HAP-1 (cell line): Measurements from ENCODE around the gene P4HA3.

ENCODE experiments used
- DNase-seq, 2 experiments: peaks; one replicate each; pipeline ENCODE4 v3.0.0-alpha.2; 2016 to 2020; ENCODE audit warnings: low spot score in 2 of 2
- H3K27me3 ChIP-seq: fragments of 250-450 bp; sonication (Bioruptor Pico); 2 replicates; pipeline ENCODE4 v1.5.1; 2020; ENCODE audit warnings: low read depth, mild to moderate bottlenecking, moderate library complexity
- H3K36me3 ChIP-seq: fragments of 250-450 bp; sonication (Bioruptor Pico); replicated peaks from 2 replicates; pipeline ENCODE4 v1.5.1; 2020; ENCODE audit warnings: mild to moderate bottlenecking
- H3K4me1 ChIP-seq: fragments of 250-450 bp; sonication (Bioruptor Pico); 2 replicates; pipeline ENCODE4 v1.5.1; 2020; ENCODE audit warnings: mild to moderate bottlenecking
- H3K4me3 ChIP-seq: fragments of 250-450 bp; sonication (Bioruptor Pico); 2 replicates; pipeline ENCODE4 v1.5.1; 2020; ENCODE audit warnings: mild to moderate bottlenecking, moderate library complexity
- H3K9me3 ChIP-seq: fragments of 250-450 bp; sonication (Bioruptor Pico); 2 replicates; pipeline ENCODE4 v1.5.1; 2020; ENCODE audit warnings: mild to moderate bottlenecking, moderate library complexity
- in situ Hi-C: fragments of 300-500 bp; cut with MboI; formaldehyde crosslinking; loops from 3 replicates; pipeline ENCODE4 v1.14.3; 2020; ENCODE audit warnings: low sequenced_read_pairs, inconsistent platforms, mixed read lengths

P4HA3 gene

DNA sequence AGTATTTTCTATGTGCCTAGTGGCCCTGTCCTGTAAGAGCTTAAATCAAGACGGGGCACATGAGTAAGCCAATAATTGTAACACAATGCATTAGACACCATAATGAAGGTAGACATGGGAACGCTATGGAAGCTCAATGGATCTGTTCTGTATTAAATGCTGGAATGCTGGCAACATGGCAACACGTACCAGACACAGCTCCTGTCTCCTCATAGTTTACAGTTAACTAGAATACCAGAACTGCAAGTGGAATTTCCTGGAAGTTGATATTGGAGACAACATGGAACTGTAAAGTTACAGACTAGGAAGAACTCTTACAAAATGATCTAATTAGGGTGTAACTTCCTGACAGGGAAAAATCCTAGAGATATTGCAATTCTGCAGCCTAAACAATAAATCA, 12.4 kb downstream of the P4HA3 start:
- H3K36me3 ChIP-seq, result no peaks in the 10 kb centered on the region

DNA sequence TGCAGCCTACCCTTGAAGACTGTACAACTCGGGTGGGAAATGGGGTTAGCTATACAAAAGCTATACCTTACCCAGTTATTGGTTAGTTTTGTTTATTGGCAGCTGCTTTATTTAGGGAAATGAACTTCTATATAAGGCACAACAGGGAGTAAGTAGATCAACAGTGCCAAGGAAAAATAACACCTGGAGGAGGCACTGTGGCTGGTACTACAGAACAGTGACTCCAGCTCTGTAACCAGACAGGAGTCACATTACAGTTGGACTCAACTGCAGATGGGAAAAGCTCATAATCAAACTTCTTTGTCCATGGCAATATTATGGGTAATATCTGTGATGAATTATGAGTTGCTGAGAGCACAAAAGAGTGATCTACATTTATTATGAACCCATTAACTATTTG, 14.0 kb downstream of the P4HA3 start:
- in situ Hi-C loops, result no loop called here
- no peak overlapping the region for H3K4me3 ChIP-seq
- DNase-seq, result no peak
- no peaks in the 10 kb centered on the region for H3K36me3 ChIP-seq
- no peaks in the 10 kb centered on the region for H3K9me3 ChIP-seq
- H3K4me1 ChIP-seq, result no peaks in the 10 kb centered on the region
- H3K27me3 ChIP-seq, result 0 out of 2 replicates have a peak, but pooled peaks cover 4% of the 10 kb centered on the region

More for the DNA sequence above, 12.4 kb downstream of the P4HA3 start:
- no peaks in the 10 kb centered on the region for H3K9me3 ChIP-seq
- no peak for DNase-seq
- no peak overlapping the region for H3K4me3 ChIP-seq
- in situ Hi-C loops, result no loop called here
- H3K27me3 ChIP-seq, result 0 out of 2 replicates have a peak, but pooled peaks cover 4% of the 10 kb centered on the region
- H3K4me1 ChIP-seq, result no peaks in the 10 kb centered on the region

DNA sequence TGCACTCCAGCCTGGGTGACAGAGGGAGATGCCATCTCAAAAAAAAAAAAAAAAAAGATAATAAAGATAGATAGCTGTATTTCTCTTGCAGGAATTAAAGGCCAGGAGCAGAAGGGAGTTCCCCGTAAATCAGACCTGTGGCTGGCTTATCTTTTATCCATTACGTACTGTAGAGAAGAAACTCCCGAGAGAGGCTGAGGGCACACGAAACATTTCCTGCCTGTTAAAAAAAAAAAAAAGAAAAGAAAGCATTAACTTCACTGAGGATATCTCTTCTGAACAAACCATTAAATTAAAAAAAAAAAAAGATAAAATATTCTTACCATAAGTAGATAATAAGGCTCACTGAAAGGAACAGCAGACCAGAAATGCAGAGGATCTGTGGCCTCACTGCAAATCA, 22.5 kb downstream of the P4HA3 start:
- Histone ChIP-seq H3K27me3 (no peaks in the 10 kb centered on the region), H3K9me3 (no peaks in the 10 kb centered on the region), H3K36me3 (no peaks in the 10 kb centered on the region), H3K4me1 (no peaks in the 10 kb centered on the region), H3K4me3 (no peak overlapping the region)
- no peak for DNase-seq
- in situ Hi-C loops, result no loop called here

GRCh38 chr11:74288161-74288560, 23.3 kb downstream of the P4HA3 start:
- H3K4me3 ChIP-seq, result no peak overlapping the region
- DNase-seq, result no peak
- H3K9me3 ChIP-seq, result no peaks in the 10 kb centered on the region
- no peaks in the 10 kb centered on the region for H3K4me1 ChIP-seq
- H3K36me3 ChIP-seq, result no peaks in the 10 kb centered on the region
- in situ Hi-C loops, result no loop called here
- H3K27me3 ChIP-seq, result no peaks in the 10 kb centered on the region

GRCh38 chr11:74284466-74284865, 27.0 kb downstream of the P4HA3 start:
- Histone ChIP-seq H3K4me1 (no peaks in the 10 kb centered on the region), H3K36me3 (no peaks in the 10 kb centered on the region), H3K27me3 (no peaks in the 10 kb centered on the region), H3K9me3 (no peaks in the 10 kb centered on the region), H3K4me3 (no peak overlapping the region)
- DNase-seq, result no peak
- in situ Hi-C loops, result no loop called here

GRCh38 chr11:74283580-74284180, 27.8 kb downstream of the P4HA3 start:
- H3K4me1 ChIP-seq, result no peaks in the 10 kb centered on the region
- no peaks in the 10 kb centered on the region for H3K36me3 ChIP-seq
- no peaks in the 10 kb centered on the region for H3K27me3 ChIP-seq
- no peak overlapping the region for H3K4me3 ChIP-seq
- DNase-seq, result no peak
- no peaks in the 10 kb centered on the region for H3K9me3 ChIP-seq
- in situ Hi-C loops, result no loop called here

- in situ Hi-C loops, result no loop called here
- Histone ChIP-seq H3K36me3 (no peaks in the 10 kb centered on the region), H3K27me3 (no peaks in the 10 kb centered on the region), H3K9me3 (no peaks in the 10 kb centered on the region), H3K4me3 (no peak overlapping the region), H3K4me1 (no peaks in the 10 kb centered on the region)
- no peak for DNase-seq
These were observed 28.5 kb downstream of the P4HA3 start for GRCh38 chr11:74282914-74283371.

- Histone ChIP-seq H3K9me3 (no peaks in the 10 kb centered on the region), H3K27me3 (no peaks in the 10 kb centered on the region), H3K36me3 (no peaks in the 10 kb centered on the region), H3K4me1 (no peaks in the 10 kb centered on the region), H3K4me3 (no peak overlapping the region)
- no peak for DNase-seq
- in situ Hi-C loops, result no loop called here
These were observed 29.0 kb downstream of the P4HA3 start for GRCh38 chr11:74282421-74282820.

GRCh38 chr11:74280494-74280893, 30.9 kb downstream of the P4HA3 start:
- no peak overlapping the region for H3K4me3 ChIP-seq
- DNase-seq, result no peak
- no peaks in the 10 kb centered on the region for H3K4me1 ChIP-seq
- no peaks in the 10 kb centered on the region for H3K36me3 ChIP-seq
- H3K27me3 ChIP-seq, result no peaks in the 10 kb centered on the region
- H3K9me3 ChIP-seq, result no peaks in the 10 kb centered on the region
- in situ Hi-C loops, result no loop called here

DNA sequence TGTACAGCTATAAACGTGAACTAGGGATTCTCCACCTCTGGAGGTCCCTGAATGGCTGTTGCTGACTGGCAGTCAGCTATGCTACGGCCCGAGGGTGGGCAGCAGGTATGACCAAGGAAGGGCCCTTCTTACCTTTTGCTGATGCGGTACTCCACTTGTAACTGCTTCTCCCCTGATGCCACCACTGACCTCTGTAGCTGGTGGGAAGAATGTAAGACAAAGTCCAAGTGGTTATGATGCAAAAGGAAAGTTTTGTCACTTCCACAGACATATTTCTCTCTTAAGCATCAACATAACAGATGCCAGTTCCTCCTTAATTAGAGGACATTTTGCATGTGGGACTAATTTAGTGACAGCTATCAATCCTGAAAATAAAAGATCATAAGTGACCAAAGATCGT, 32.2 kb downstream of the P4HA3 start:
- Histone ChIP-seq H3K27me3 (peaks cover 2% of the 10 kb centered on the region; the same call in 1 of the 2 replicates), H3K4me3 (no peak overlapping the region), H3K4me1 (no peaks in the 10 kb centered on the region), H3K9me3 (no peaks in the 10 kb centered on the region), H3K36me3 (no peaks in the 10 kb centered on the region)
- DNase-seq, result no peak
- in situ Hi-C loops, result no loop called here

DNA sequence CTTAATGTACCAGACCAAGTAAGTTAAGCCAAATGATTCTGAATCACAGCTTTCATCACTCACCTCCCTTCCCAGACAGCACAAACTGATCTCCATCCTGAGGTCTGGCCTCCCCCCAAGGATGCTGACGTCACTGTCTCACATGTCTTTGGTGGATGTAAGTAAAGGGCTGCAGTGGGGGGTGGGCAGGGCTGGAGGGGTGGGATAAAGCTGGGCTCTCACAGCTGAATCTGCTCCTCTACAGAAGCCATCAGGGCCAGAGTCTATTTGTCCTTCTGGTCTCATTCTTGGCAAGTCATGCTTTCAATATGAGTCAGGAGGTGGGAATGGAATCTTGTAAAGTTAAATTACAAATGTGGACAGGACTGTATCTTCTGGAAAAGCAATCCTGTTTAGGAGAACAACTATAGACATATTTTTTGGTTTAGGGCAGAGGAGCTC, 32.7 kb downstream of the P4HA3 start:
- Histone ChIP-seq H3K9me3 (no peaks in the 10 kb centered on the region), H3K4me1 (no peaks in the 10 kb centered on the region), H3K4me3 (no peak overlapping the region), H3K36me3 (no peaks in the 10 kb centered on the region), H3K27me3 (peaks cover 3% of the 10 kb centered on the region)
- in situ Hi-C loops, result no loop called here
- DNase-seq, result no peak

DNA sequence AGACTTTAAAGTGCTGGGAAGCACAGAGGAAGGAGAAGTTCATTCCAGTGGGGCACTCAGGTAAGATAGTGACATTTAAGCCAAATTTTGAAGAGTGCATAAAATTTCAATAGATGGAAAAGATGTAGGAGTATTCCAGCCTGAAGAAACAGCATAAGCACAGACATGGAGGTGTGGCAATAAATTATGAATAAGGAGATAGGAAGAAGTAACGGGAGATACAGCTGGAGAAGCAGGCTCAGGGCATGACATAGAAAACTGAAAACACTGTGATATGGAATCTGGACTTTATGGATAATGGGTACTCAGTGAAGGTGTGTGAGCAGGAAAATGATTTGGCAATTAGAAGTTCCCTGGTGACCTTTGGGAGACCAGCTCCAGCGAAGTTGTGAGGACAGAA, 33.3 kb downstream of the P4HA3 start:
- in situ Hi-C loops, result no loop called here
- Histone ChIP-seq H3K9me3 (no peaks in the 10 kb centered on the region), H3K4me3 (no peak overlapping the region), H3K4me1 (no peaks in the 10 kb centered on the region), H3K36me3 (no peaks in the 10 kb centered on the region), H3K27me3 (peaks cover 5% of the 10 kb centered on the region)
- no peak for DNase-seq

DNA sequence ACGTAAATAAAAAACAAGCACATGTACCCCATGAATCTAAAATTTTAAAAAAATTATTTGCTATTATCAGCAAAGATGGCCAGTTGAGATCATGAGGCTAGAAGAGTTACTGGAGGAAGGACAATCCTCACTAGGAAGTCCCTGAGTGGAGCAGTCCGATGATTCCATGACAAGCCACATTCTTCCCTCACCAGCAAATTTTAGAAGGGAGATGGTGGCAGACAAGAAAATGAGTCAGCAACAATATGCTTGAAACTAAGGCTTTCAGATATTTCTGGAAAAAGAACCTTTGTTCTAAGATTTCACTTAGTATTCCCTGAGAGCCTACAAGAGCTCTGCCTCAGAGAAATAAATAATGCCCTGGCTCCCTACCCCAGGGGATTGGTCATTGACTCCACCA, 34.9 kb downstream of the P4HA3 start:
- H3K9me3 ChIP-seq, result no peaks in the 10 kb centered on the region
- H3K4me3 ChIP-seq, result no peak overlapping the region
- H3K36me3 ChIP-seq, result no peaks in the 10 kb centered on the region
- H3K27me3 ChIP-seq, result peaks cover 5% of the 10 kb centered on the region
- in situ Hi-C loops, result no loop called here
- DNase-seq, result no peak
- H3K4me1 ChIP-seq, result no peaks in the 10 kb centered on the region

DNA sequence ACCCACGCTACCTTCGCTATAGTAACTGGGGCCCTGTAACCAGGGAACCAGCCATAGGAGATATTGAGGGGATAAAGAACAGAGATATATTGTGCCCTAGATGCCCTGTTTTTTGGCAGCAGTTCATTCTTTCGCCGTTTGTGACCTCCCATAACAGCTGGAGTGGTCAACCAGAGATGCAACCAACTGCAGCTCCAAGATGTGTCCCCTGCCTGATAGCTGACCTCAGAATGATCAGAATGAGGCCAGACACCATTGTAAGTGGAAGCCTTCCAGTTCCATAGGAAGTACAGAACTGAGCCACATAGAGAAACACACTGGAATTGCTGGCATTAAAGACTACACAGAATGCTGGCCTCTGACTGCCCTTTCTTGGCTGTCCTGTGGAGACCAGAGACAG, 39.2 kb downstream of the P4HA3 start:
- Histone ChIP-seq H3K9me3 (no peaks in the 10 kb centered on the region), H3K4me1 (no peaks in the 10 kb centered on the region), H3K27me3 (peaks cover 5% of the 10 kb centered on the region), H3K36me3 (no peaks in the 10 kb centered on the region), H3K4me3 (no peak overlapping the region)
- DNase-seq, result no peak
- in situ Hi-C loops, result no loop called here
